G401 (cell line): ENCODE measurements around the gene NCOA6. TPM values are rescaled to one million over a fixed set of nuclear protein-coding genes. Genes with fewer than 3 reads are reported as not detected.

Experiments used
- DNase-seq: peaks from one replicate; pipeline ENCODE4 v3.0.0-alpha.2; 2015; ENCODE audit warnings: low spot score
- in situ Hi-C: cut with HindIII; loops from 2 replicates; pipeline ENCODE4 v1.10.0; 2016; ENCODE audit warnings: low sequenced_read_pairs, mixed read lengths
- total RNA-seq: library from RNA; depleted of rRNA; stranded (reverse); fragments of >200 nt; shearing (Covaris generic); gene quantifications from 2 replicates; pipeline ENCODE4 v1.2.3, GENCODE V29; 2014

The NCOA6 gene
- total RNA-seq, 1 experiment from 2014 or later: 5.8 TPM

GRCh38 chr20:34709831-34710567 is 115.5 kb downstream of the NCOA6 start:
- no peak for DNase-seq
- in situ Hi-C loops: no loop called here

- DNase-seq: peak; percentile 81
- in situ Hi-C loops: no loop called here
Measured at GRCh38 chr20:34709044-34709830, 116.2 kb downstream of the NCOA6 start.

GRCh38 chr20:34708621-34709043 is 116.8 kb downstream of the NCOA6 start:
- in situ Hi-C loops: no loop called here
- peak; percentile 32 for DNase-seq

GRCh38 chr20:34706912-34707784 is 118.3 kb downstream of the NCOA6 start:
- DNase-seq: no peak
- in situ Hi-C loops: no loop called here

GRCh38 chr20:34706302-34706875 is 119.1 kb downstream of the NCOA6 start:
- DNase-seq: no peak
- in situ Hi-C loops: no loop called here

GRCh38 chr20:34705397-34706301 is 119.8 kb downstream of the NCOA6 start:
- no peak for DNase-seq
- in situ Hi-C loops: no loop called here

- DNase-seq: peak; percentile 26
- in situ Hi-C loops: no loop called here
Measured at GRCh38 chr20:34705008-34705396, 120.4 kb downstream of the NCOA6 start.

- DNase-seq: peak; percentile 89
- in situ Hi-C loops: no loop called here
Measured at GRCh38 chr20:34704177-34705007, 121.1 kb downstream of the NCOA6 start, which contains the start of gene TP53INP2. TP53INP2 (plus strand) TSS chr20:34704344; CDS start chr20:34708740, 4,396 bp downstream.

GRCh38 chr20:34703424-34704176 is 121.9 kb downstream of the NCOA6 start:
- DNase-seq: no peak
- in situ Hi-C loops: no loop called here

- no peak for DNase-seq
- in situ Hi-C loops: no loop called here
Measured at GRCh38 chr20:34703061-34703423, 122.4 kb downstream of the NCOA6 start.

GRCh38 chr20:34701405-34702085 is 123.9 kb downstream of the NCOA6 start:
- no peak for DNase-seq
- in situ Hi-C loops: no loop called here

GRCh38 chr20:34693414-34693813 is 132.0 kb downstream of the NCOA6 start:
- no peak for DNase-seq
- in situ Hi-C loops: no loop called here

- no peak for DNase-seq
- in situ Hi-C loops: no loop called here
Measured at GRCh38 chr20:34691838-34692237, 133.6 kb downstream of the NCOA6 start.

- in situ Hi-C loops: no loop called here
- DNase-seq: no peak
Measured at GRCh38 chr20:34689486-34689885, 136.0 kb downstream of the NCOA6 start.

- in situ Hi-C loops: no loop called here
- DNase-seq: no peak
Measured at GRCh38 chr20:34683667-34684066, 141.8 kb downstream of the NCOA6 start.

GRCh38 chr20:34680586-34681175 is 144.8 kb downstream of the NCOA6 start:
- in situ Hi-C loops: no loop called here
- DNase-seq: no peak
